HG03060 (cell line): ENCODE data around the gene KRTAP13-1.
A peak's percentile ranks its signal among the peaks of the same experiment; 100 is the strongest.

ENCODE experiments used
- ATAC-seq: cut with Tn5 transposase; IDR thresholded peaks from one replicate; pipeline ENCODE4 v1.9.1; 2021; ENCODE audit warnings: low read depth, moderate number of reproducible peaks; ENCODE audit not compliant: unreplicated experiment

Gene KRTAP13-1, protein sequence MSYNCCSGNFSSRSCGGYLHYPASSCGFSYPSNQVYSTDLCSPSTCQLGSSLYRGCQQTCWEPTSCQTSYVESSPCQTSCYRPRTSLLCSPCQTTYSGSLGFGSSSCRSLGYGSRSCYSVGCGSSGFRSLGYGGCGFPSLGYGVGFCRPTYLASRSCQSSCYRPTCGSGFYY

DNA sequence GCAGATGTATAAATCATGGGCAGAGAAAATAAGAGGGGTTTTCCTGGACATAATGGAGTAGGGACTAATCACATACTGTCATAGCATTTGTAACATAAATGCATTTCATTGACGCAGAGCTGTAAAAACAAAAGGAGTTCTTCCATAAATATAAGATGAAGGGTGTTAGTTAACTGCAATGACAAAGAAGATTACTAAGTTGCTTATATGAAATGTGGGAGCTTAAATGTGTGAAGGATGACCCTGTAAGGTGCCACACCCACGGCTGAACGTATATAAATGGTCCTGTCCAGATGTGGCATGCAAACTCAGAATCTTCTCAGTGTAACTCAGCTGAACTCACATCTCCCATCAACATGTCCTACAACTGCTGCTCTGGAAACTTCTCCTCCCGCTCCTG, at the start of gene KRTAP13-1:
Gene KRTAP13-1 (plus strand): TSS at position 301 of the 400 bp plus-strand sequence. CDS start 56 bp downstream, at position 357.
- no peak for ATAC-seq

DNA sequence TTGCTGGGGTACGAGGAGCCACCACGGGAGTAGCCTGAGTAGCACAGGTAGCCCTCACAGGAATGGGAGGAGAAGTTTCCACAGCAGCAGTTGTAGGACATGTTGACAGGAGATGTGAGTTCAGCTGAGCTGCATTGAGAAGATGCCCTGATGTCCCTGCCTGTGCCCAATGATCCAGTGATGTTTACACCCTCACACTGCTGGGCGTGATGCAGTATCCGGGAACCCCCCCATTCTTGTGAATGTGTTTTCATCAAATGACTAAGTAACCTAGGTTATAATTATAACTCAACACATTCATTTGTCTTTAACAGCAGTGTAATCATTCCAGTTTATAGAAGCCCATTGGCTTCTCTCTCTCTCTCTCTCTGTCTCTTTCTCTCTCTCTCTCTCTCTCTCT, 47.3 kb upstream of the KRTAP13-1 start, which contains the start of gene KRTAP23-1:
Gene KRTAP23-1 (minus strand): TSS at position 101 of the 400 bp plus-strand sequence. CDS start 0 bp downstream, at position 101.
- ATAC-seq: no peak

DNA sequence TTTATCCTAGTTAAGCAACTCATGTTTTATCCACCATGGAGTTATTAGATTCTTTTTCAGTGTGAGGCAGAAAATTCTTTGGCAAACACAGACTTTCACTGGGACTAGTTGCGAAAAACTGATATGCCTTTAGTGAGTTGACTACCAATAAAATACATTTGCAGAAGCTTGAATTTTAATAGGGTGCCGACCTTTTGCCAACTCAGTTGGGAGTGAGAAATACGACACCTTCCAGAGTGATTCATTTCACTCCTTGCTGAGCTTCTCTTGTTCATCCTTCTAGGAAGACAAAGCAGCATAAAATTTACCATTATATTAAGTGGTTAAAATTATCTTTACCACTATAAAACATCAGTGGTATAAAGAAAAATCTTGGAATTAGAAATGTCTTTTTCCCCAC, 46.3 kb upstream of the KRTAP13-1 start:
- ATAC-seq: no peak

DNA sequence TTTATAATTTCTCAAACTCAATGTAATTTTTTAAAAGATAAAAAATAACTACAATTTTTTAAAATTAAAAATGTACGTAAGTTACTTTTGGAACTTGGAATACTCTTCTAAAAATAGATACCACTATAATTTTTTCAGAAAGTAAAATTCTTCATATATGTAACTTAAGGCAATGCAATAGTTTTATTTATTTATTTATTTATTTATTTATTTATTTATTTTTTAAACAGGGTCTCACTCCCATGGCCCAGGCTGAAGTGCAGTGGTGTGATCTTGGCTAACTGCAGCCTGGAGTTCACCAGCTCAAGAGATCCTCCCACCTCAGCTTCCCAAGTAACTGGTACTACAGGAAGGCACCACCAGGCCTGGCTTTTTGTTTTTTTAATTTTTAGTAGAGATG, 44.3 kb upstream of the KRTAP13-1 start:
- no peak for ATAC-seq

DNA sequence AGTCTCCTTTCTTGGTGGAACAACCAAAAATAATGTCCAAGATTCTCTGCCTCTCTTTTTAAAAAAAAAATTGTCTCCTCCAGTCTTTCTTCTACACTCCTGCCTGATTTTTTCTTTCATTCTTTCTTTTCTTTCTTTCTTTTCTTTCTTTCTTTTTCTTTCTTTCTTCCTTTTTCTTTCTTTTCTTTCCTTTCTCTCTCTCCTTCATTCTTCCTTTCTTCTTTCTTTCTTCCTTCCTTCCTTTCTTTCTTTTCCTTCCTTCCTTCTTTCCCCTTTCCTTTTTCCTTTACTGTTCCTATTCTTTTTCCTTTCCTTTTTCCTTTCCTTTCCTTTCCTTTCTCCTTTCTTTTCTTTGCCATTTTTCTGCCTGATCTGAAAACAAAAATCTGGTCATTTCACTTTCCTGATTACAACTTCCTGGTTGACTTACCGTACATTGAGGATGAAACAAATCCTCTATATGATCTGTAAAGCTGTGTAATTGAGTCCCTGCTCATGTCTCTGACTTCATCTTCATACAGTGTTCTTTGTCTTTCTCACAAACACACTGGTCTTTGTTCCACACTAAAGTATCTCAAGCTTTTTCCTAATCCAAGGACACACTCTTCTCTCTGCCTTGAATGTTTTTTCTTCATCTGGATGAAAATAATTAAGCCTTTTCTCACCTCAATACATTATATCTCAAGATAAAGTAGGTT, 41.4 kb upstream of the KRTAP13-1 start:
- no peak for ATAC-seq

DNA sequence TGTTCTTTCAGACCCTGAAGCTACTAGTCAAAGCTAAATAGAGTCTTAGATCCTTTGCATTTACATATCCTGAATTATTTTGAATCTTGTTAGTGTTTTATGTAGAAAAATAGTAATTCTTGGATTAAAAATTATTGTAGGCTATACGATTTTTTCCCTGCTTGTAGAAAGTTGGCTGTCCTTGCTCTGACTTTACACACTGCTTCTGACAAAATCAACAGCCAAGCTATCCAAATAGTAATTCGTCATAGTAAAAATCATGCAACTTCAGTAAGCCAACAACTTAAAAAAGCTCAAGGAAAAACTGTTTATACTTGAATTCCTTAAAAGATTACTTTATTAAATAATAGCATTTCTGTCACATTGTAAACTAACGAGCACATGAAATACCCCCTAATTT, 39.9 kb upstream of the KRTAP13-1 start:
- no peak for ATAC-seq

DNA sequence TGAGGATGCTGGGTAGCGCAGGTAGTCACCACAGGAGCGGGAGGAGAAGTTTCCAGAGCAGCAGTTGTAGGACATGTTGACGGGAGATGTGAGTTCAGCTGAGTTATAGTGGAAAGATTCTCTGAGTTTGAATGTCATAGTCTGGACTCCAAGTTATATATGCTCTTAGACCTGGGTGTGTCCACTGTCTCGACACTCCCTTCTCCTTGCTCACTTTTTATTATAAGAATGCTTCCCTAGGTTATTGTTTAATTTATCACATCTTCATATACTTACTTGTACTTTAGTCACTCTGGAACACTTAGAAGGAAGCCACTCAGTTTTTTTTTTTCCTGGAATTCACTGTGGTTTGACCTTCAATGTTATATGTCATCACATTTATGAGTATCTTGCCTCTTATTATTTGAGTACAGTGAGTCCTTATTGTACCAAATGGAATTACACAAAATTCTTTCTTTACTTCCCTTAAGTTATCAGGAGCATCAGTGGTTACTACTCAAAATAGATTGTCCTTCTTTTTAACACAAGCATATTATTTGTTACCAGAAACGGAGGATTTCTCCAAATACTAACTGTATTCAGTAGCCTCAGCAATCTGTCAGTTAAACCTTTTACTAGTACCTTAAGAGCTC, 23.6 kb upstream of the KRTAP13-1 start, which contains the start of gene KRTAP13-2:
Gene KRTAP13-2 (minus strand): TSS at position 133 of the 632 bp plus-strand sequence. CDS start 58 bp downstream, at position 75.
- ATAC-seq: no peak

DNA sequence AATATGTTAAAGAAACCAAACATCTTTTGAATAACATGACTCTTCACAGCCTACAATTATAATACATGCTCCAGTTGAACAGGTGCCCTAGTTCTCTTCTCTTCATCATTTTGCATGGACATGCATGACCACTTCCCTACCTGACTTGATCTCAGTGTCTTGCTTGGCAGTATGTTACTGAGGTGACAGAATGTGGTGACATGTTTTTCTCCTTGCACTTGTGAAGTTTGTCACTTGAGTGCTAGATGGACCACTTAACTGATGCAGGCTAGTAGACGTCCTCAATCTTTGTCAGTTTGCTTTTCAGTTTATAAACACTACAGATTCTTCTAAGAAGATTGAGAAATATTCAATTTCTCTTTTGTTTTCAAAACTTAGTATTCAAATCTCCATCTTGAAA, 13.6 kb upstream of the KRTAP13-1 start:
- no peak for ATAC-seq

DNA sequence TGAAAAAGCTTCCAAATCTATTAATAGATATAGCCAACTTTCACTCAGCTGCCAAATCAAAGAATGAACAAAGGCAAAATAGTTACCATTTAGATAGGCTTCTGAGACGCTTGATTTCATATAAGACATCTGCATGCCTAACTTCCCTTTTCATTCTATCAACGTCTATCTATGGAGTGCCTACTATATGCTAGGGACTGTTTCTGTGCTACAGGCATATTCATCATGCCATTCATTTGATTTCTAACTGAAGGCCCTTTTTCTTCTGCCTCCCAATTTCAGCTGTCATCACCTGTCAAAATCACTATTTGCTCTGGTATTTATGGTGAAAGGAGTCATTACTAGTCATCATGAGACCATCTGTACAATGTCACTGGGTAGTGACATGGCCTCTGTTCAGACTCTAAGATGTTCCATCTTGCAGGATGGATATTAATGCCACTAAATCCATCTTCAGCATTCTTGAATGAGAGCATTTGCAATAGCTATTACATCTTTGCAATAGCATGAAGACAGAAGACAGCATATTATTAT, 4.3 kb upstream of the KRTAP13-1 start:
- no peak for ATAC-seq

DNA sequence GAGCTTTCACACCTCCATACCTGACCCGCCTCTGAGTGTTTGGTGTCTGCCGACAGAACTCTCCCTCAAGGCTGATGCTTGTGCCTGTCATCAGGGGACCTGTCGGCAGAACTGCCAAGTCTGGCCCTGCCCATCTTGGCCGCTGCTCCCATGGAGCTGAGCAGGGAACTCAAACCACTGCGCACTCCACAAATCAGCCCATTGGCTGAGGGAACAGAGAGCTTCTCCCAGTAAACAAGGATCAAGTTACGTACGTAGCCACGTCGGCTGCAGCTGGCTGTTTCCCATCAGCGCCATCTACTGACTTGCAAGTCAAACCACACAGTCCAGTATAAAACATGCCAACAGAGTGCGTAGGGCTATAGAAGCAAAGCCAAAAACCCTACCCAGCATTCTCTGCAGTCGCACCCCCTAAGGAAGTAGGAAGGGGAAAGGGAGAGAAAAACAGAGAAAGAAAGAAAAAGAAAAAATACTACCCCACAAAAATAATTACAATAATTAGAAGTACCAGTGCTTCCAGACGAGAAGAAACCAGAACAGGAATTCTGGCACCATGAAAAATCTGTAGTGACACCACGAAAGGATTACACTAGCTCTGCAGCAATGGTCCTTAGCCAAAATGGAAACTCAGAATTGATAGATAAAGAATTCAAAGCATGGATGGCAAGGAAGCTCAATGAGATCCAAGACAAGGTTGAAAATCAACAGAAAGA, 13.1 kb downstream of the KRTAP13-1 start:
- no peak for ATAC-seq

DNA sequence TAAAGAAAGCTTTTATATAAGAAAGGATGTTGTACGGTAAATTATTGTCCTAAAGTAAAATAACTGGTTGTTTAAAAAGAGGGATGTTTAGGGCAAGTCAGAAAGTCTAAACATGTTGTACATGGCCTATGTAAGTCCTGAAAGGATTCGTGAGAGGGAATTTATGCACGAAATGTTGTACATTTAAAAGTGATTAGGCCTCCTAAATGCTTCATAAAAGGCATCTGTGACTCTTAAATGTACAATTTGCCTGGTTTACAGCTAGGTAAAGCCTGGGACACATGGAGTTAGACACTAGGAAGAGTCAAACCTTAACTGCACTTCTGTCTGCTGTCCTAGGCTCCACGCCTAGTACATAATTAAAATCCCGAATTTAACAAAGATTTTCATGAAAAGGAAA, 20.2 kb downstream of the KRTAP13-1 start:
- no peak for ATAC-seq

DNA sequence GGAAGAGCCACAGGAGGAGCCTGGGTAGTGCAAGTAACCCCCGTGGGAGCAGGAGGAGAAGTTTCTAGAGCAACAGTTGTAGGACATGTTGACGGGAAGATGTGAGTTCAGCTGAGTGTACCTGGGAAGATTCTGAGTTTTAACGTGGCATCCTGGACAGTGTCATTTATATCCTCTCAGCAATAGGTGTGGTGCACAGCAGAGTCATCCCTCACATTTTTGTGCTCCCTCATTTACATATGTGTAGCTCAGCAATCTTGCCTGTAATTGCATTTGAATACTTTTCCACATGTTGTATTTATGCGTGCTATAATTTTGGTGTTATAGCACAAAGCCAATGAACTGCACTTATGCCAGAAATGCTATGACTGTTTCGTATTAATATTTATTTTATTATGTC, 30.0 kb downstream of the KRTAP13-1 start, which contains the start of gene KRTAP13-3:
Gene KRTAP13-3 (minus strand): TSS at position 101 of the 400 bp plus-strand sequence. CDS start 14 bp downstream, at position 87.
- ATAC-seq: no peak

DNA sequence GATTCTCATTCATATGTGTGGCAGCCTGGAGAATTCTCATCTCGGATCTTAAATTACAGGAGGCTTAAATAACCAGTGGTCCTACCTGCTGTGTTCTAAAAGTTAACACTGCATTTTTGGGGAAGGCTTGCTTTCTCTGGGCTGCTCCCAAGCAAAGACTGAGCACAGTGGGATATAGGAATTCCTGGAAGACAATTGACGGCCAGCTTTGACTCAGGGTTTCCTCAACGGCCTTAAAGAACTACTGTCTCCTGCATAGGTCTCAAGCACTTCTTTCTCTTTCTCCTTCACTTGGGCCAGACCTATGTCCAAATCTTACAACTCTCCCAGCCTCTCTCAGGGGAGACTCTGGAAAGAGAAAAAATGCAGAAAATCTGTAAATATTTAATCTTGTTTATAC, 30.9 kb downstream of the KRTAP13-1 start:
- no peak for ATAC-seq

DNA sequence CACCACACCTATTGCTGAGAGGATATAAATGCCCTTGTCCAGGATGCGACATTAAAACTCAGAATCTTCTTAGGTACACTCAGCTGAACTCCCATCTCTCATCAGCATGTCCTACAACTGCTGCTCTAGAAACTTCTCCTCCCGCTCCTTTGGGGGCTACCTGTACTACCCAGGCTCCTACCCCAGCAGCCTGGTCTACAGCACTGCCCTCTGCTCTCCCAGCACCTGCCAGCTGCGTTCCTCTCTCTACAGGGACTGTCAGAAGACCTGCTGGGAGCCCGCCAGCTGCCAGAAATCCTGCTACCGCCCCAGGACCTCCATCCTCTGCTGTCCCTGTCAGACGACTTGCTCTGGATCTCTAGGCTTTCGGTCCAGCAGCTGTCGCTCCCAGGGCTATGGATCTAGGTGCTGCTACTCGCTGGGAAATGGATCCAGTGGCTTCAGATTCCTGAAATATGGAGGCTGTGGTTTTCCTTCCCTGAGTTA, 34.4 kb downstream of the KRTAP13-1 start, which contains the start of gene KRTAP13-4:
Gene KRTAP13-4 (plus strand): TSS at position 51 of the 486 bp plus-strand sequence. CDS start 56 bp downstream, at position 107.
- ATAC-seq: no peak

DNA sequence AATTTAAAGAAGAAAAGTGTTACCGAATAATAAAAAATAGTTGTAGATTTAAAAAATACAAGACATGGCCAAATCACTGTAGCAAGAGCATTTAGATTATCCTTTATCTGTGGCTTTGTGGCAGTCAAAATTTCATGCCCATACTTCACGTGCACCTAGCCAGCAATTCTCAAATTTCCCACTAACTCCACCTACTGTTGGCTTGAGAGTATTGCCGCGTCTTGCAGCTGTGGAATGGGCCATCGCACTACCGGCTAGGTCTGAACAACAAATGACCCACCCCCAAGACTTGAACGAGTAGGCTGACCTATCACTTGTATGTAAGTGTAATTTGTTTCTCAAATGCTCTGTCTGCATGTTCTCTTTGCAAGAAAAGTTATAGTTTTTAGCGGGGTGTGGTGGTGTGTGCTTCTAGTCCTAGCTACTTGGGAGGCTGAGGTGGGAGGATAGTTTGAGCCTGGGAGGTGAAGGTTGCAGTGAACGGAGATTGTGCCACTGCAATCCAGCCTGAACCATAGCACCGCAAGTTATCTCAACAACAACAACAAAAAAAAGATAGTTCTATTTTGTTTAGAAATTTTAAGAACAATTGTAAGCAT, 38.3 kb downstream of the KRTAP13-1 start:
- peak; percentile 65 for ATAC-seq

DNA sequence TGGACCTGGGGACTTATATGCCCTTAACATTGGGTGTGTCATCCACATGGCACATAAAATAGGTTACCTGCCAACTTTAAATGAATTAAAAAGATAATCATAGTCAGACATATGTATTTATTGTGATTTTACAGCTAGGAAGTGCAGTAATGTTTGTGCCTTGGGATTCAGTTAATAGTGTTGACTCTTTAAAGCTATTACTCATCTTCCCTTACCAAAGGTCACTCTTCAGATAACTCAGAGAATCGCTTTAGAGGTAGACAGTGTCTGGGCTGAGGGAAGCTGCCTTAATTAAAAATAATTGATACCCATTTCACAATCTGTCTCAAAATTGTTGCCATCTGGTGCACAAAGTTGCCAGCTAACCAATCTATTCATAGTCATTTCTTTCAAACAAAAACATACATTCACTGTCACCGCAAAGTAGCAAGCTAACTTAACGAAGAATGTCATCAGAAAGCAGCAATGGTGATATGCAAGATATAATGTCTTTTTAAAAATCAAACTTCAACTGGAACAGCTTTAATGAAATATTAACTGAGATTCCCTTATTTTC, 41.3 kb downstream of the KRTAP13-1 start:
- no peak for ATAC-seq

DNA sequence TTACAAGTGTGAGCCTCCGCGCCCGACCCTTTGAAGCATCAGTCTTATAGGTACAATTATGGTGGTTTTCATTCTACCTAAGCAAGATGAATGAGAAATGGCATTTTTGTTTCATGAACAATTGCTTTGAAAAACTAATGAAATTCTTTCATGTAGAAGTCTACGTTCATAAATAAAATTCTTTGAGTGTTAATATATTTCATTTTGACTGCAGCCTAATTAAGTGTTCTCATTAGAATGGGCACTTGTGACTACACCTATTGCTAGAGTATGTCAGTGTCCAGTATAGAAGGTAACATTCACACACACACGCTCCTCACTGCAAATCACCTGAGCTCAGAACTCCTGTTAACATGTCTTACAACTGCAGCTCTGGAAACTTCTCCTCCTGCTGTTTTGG, 44.1 kb downstream of the KRTAP13-1 start, which contains the start of gene KRTAP15-1:
Gene KRTAP15-1 (plus strand): TSS at position 301 of the 400 bp plus-strand sequence. CDS start 53 bp downstream, at position 354.
- ATAC-seq: no peak

DNA sequence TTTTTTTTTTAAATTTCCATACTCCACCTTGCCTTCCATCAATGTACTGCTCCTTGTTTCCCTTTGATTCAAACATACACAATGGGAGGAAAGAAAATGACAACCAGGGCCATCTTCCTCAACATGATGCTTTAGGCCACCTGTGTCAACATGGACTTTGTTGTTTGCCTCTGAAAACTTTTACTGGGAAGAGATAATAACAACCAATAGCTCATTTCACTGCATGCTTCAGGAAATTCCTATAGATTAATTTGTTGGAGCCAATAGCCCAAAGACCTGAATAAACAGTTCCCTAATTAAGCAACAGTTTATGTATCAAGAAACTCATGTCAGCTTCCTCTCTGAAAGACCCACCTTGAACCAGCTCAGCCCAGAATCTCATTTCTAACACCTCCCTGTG, 47.4 kb downstream of the KRTAP13-1 start:
- ATAC-seq: no peak

DNA sequence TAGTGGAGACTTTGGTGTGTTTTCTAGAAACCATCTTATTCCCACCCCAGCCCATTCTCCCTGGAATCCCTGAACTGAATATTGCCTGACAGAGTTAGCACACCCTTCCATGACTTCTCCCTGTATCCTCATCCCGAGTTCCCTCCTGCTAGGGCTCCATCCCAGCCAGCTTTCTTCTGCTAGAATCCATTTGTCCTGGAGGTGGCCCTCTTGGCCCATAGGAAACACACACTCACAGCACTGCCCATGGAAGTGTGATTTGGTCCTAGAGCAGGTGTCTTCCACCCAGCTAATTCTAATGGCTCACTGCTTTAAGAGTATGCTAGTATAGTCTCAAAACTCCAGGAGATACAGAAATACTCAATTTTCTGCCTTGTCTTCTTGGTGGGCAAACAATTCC, 48.4 kb downstream of the KRTAP13-1 start:
- ATAC-seq: no peak
